Skeletal muscle tissue (tissue), 4 donors: ENCODE measurements around the gene CA9. TPM values are rescaled to one million over a fixed set of nuclear protein-coding genes. Genes with fewer than 3 reads are reported as not detected.

Experiments
- H3K27ac ChIP-seq: one replicate; pipeline ENCODE4 v1.7.0; 2013; ENCODE audit warnings: mild to moderate bottlenecking, low read depth, low read length, inconsistent platforms
- H3K27me3 ChIP-seq, 3 donors: one replicate each; pipeline ENCODE4 v1.7.0; 2013; ENCODE audit warnings: low read length in 3 of 3; ENCODE audit not compliant: control insufficient read depth in 3 of 3, insufficient read depth in 3 of 3
- H3K36me3 ChIP-seq, 3 donors: one replicate each; pipeline ENCODE4 v1.7.0; 2013; ENCODE audit warnings: low read length in 3 of 3; ENCODE audit not compliant: control insufficient read depth in 3 of 3, insufficient read depth in 3 of 3
- H3K4me1 ChIP-seq, 3 donors: one replicate each; pipeline ENCODE4 v1.7.0; 2013; ENCODE audit warnings: low read length in 3 of 3, mild to moderate bottlenecking in 3 of 3; ENCODE audit not compliant: control insufficient read depth in 3 of 3, insufficient read depth in 3 of 3
- H3K4me3 ChIP-seq, 3 donors: one replicate each; pipeline ENCODE4 v1.7.0; 2013; ENCODE audit warnings: low read length in 3 of 3
- H3K9ac ChIP-seq, 3 donors: one replicate each; pipeline ENCODE4 v1.7.0; 2013; ENCODE audit warnings: low read length in 3 of 3, mild to moderate bottlenecking in 3 of 3, moderate library complexity in 2 of 3, low read depth in 1 of 3
- H3K9me3 ChIP-seq, 3 donors: one replicate each; pipeline ENCODE4 v1.7.0; 2013; ENCODE audit warnings: low read length in 3 of 3; ENCODE audit not compliant: control insufficient read depth in 3 of 3
- total RNA-seq: library from RNA; depleted of rRNA; stranded (reverse); fragments of >200 nt; gene quantifications from one replicate; pipeline ENCODE4 v1.2.3, GENCODE V29; 2014
- donor health status: Osteomylitis.

Gene CA9
- total RNA-seq, 1 donor from 2014 or later: under 0.01 TPM

GRCh38 chr9:35651956-35652828, 21.5 kb upstream of the CA9 start:
- no peaks in the 10 kb centered on the region for H3K27me3 ChIP-seq
- H3K27ac ChIP-seq: no peak overlapping the region
- H3K9me3 ChIP-seq: no peaks in the 10 kb centered on the region
- H3K36me3 ChIP-seq: no peaks in the 10 kb centered on the region
- peaks cover 7 to 13% (median 8%) of the 10 kb centered on the region in 3 donors for H3K4me1 ChIP-seq
- no peak overlapping the region for H3K4me3 ChIP-seq
- no peak overlapping the region for H3K9ac ChIP-seq

- Histone ChIP-seq H3K36me3 (no peaks in the 10 kb centered on the region), H3K4me1 (peaks cover 7 to 14% (median 10%) of the 10 kb centered on the region in 3 donors), H3K27ac (no peak overlapping the region), H3K4me3 (no peak overlapping the region), H3K27me3 (no peaks in the 10 kb centered on the region), H3K9ac (no peak overlapping the region), H3K9me3 (no peaks in the 10 kb centered on the region)
Measured at GRCh38 chr9:35652829-35653209, 20.9 kb upstream of the CA9 start.

- H3K4me1 ChIP-seq: peaks cover 7 to 14% (median 10%) of the 10 kb centered on the region in 3 donors
- no peaks in the 10 kb centered on the region for H3K9me3 ChIP-seq
- H3K36me3 ChIP-seq: no peaks in the 10 kb centered on the region
- no peaks in the 10 kb centered on the region for H3K27me3 ChIP-seq
- no peak overlapping the region for H3K27ac ChIP-seq
- H3K4me3 ChIP-seq: no peak overlapping the region
- no peak overlapping the region for H3K9ac ChIP-seq
Measured at GRCh38 chr9:35653611-35654010, 20.1 kb upstream of the CA9 start.

- H3K36me3 ChIP-seq: peaks cover 9 to 11% (median 11%) of the 10 kb centered on the region in 3 donors
- no peaks in the 10 kb centered on the region for H3K9me3 ChIP-seq
- peaks cover 26 to 35% (median 28%) of the 10 kb centered on the region in 3 donors for H3K4me1 ChIP-seq
- H3K4me3 ChIP-seq: no peak overlapping the region
- H3K9ac ChIP-seq: no peak overlapping the region
- H3K27ac ChIP-seq: peak overlapping the region; percentile 99
- H3K27me3 ChIP-seq: no peaks in the 10 kb centered on the region
Measured at GRCh38 chr9:35656348-35656747, 17.4 kb upstream of the CA9 start.

GRCh38 chr9:35656831-35657545, 16.7 kb upstream of the CA9 start:
- Histone ChIP-seq H3K36me3 (peaks cover 9 to 11% (median 11%) of the 10 kb centered on the region in 3 donors), H3K9me3 (no peaks in the 10 kb centered on the region), H3K4me1 (peaks cover 26 to 39% (median 28%) of the 10 kb centered on the region in 3 donors), H3K27me3 (no peaks in the 10 kb centered on the region), H3K9ac (peak overlapping the region; percentile 95 to 99 (median 99)), H3K4me3 (peak overlapping the region; percentile 60 to 76 (median 75)), H3K27ac (peak overlapping the region; percentile 99)

GRCh38 chr9:35657546-35658136, 16.1 kb upstream of the CA9 start, which contains the start of gene RMRP:
Gene RMRP, minus strand, starts transcription at chr9:35658019.
- H3K9ac ChIP-seq: peak within 1 kb of the TSS; percentile 95 to 99 (median 99)
- peak within 1 kb of the TSS; percentile 99 for H3K27ac ChIP-seq
- H3K36me3 ChIP-seq: peaks cover 9 to 11% (median 11%) of the 10 kb centered on the region in 3 donors
- no peaks in the 10 kb centered on the region for H3K9me3 ChIP-seq
- H3K4me3 ChIP-seq: peak within 1 kb of the TSS; percentile 76 to 91 (median 90)
- no peaks in the 10 kb centered on the region for H3K27me3 ChIP-seq
- H3K4me1 ChIP-seq: peaks cover 26 to 44% (median 28%) of the 10 kb centered on the region in 3 donors

GRCh38 chr9:35658137-35658967, 15.4 kb upstream of the CA9 start, which contains the start of gene CCDC107:
Gene CCDC107, plus strand, starts transcription at chr9:35658292. Its CDS starts 88 bp downstream, at chr9:35658380.
- Histone ChIP-seq H3K36me3 (peaks cover 9 to 11% (median 11%) of the 10 kb centered on the region in 3 donors), H3K4me1 (peaks cover 26 to 44% (median 28%) of the 10 kb centered on the region in 3 donors), H3K4me3 (peak within 1 kb of the TSS; percentile 76 to 91 (median 90)), H3K9ac (peak within 1 kb of the TSS; percentile 95 to 99 (median 99)), H3K27ac (peak within 1 kb of the TSS; percentile 99), H3K9me3 (no peaks in the 10 kb centered on the region), H3K27me3 (no peaks in the 10 kb centered on the region)

GRCh38 chr9:35658968-35659220, 14.8 kb upstream of the CA9 start:
- H3K4me1 ChIP-seq: peaks cover 28 to 44% (median 28%) of the 10 kb centered on the region in 3 donors
- H3K4me3 ChIP-seq: peak overlapping the region; percentile 76 to 91 (median 90)
- H3K36me3 ChIP-seq: peaks cover 9 to 11% (median 11%) of the 10 kb centered on the region in 3 donors
- H3K27me3 ChIP-seq: no peaks in the 10 kb centered on the region
- H3K9ac ChIP-seq: peak overlapping the region; percentile 95 to 99 (median 99)
- H3K9me3 ChIP-seq: no peaks in the 10 kb centered on the region
- H3K27ac ChIP-seq: peak overlapping the region; percentile 99

GRCh38 chr9:35659340-35659739, 14.4 kb upstream of the CA9 start:
- Histone ChIP-seq H3K9me3 (no peaks in the 10 kb centered on the region), H3K4me3 (peak overlapping the region in 2 of 3 donors; percentile 41 to 91)

More at GRCh38 chr9:35659340-35659739, 14.4 kb upstream of the CA9 start:
- peaks cover 9 to 11% (median 11%) of the 10 kb centered on the region in 3 donors for H3K36me3 ChIP-seq
- peaks cover 28 to 46% (median 30%) of the 10 kb centered on the region in 3 donors for H3K4me1 ChIP-seq
- no peaks in the 10 kb centered on the region for H3K27me3 ChIP-seq
- peak overlapping the region; percentile 95 to 99 (median 99) for H3K9ac ChIP-seq
- H3K27ac ChIP-seq: peak overlapping the region; percentile 99
